Muscle layer of colon (tissue), 2 donors: ENCODE results near the gene PIBF1.
"Not testable (repeated sequence)": the region's sequence is repeated elsewhere in the genome, so short reads cannot be mapped to it uniquely, and the experiment has no call there.

Source experiments
- H3K27ac ChIP-seq: one replicate; pipeline ENCODE4 v1.7.0; 2013; ENCODE audit warnings: low read depth, mild to moderate bottlenecking, low read length, moderate library complexity
- H3K27me3 ChIP-seq, 2 donors: one replicate each; pipeline ENCODE4 v1.7.0; 2013; ENCODE audit warnings: low read length in 2 of 2, mild to moderate bottlenecking in 2 of 2; ENCODE audit not compliant: insufficient read depth in 2 of 2, control insufficient read depth in 1 of 2
- H3K36me3 ChIP-seq: one replicate; pipeline ENCODE4 v1.7.0; 2013; ENCODE audit warnings: mild to moderate bottlenecking, low read length; ENCODE audit not compliant: insufficient read depth
- H3K4me1 ChIP-seq: one replicate; pipeline ENCODE4 v1.7.0; 2013; ENCODE audit warnings: mild to moderate bottlenecking, low read length; ENCODE audit not compliant: insufficient read depth
- H3K4me3 ChIP-seq, 2 donors: one replicate each; pipeline ENCODE4 v1.7.0; 2013; ENCODE audit warnings: low read length in 2 of 2, low read depth in 1 of 2, mild to moderate bottlenecking in 1 of 2, moderate library complexity in 1 of 2
- H3K9ac ChIP-seq: one replicate; pipeline ENCODE4 v1.7.0; 2013; ENCODE audit warnings: low read length
- H3K9me3 ChIP-seq: one replicate; pipeline ENCODE4 v1.7.0; 2013; ENCODE audit warnings: mild to moderate bottlenecking, low read length
- donor health status: abdominal sarcoma.
- donor health status: Adenocarcinoma of cecum.

Gene PIBF1

DNA sequence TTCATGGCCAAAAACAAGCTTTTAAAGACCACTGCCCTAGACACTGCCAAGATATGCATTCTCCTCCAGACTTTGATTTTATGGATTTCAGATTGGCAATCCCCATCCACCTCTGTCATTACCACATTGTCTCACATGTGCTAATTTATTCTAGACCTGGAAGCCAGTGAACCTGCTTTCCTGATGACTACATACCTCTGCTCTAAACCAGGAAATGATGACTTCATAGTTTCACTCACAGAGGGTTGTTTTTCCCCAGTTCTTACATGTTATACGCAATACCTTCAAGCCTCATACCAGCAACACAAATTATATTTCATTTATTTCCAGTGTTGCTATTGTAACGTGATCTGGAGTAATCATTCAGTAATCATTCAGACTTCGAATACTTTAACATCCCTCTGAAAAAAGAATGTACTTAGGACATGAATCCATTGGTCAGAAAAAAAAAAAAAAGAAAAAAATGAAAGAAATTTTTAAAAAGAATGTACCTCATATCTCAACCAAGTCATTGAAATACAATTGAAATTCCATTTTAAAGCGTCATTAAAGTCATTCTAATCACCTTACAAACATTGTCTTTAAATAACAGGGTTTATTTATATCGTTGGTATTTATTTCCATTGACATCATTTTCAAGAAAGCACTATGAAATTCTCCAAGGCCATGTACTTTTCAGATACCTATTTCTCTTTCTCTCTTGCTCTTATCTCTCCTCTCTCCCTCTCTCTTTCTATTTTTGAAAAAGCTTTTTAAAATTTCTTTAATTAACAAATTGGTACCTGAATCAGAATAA lies 243.5 kb downstream of the PIBF1 start:
- Histone ChIP-seq H3K9me3 (no peaks in the 10 kb centered on the region), H3K27ac (no peak overlapping the region), H3K27me3 (no peaks in the 10 kb centered on the region), H3K36me3 (no peaks in the 10 kb centered on the region), H3K4me3 (no peak overlapping the region), H3K4me1 (no peaks in the 10 kb centered on the region), H3K9ac (no peak overlapping the region)

GRCh38 chr13:73034901-73035300 lies 253.0 kb downstream of the PIBF1 start:
- H3K27ac ChIP-seq: no peak overlapping the region

DNA sequence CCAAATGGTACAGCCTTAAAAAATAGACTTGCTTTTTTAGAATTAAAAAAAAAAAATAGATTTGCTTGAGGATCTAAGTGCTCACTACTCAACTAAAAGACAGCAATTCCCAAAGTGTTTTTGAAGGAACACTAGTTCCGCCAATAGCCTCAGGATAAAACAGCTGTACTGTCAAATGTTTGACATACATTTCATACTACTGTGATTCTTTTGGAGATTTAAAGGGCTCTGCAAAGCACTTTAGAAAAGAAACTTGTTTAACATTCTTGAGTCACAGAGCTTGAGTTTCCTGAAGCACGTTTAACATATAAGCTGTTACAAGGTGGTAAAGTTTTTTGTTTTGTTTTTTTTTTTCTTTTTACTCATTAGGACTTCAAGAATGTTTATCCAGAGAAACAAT lies 253.7 kb downstream of the PIBF1 start:
- Histone ChIP-seq H3K27me3 (no peaks in the 10 kb centered on the region), H3K9me3 (no peaks in the 10 kb centered on the region), H3K36me3 (no peaks in the 10 kb centered on the region), H3K4me1 (no peaks in the 10 kb centered on the region), H3K9ac (no peak overlapping the region), H3K4me3 (no peak overlapping the region), H3K27ac (no peak overlapping the region)

More at GRCh38 chr13:73034901-73035300, 253.0 kb downstream of the PIBF1 start:
- Histone ChIP-seq H3K4me1 (no peaks in the 10 kb centered on the region), H3K9ac (no peak overlapping the region), H3K36me3 (no peaks in the 10 kb centered on the region), H3K4me3 (no peak overlapping the region), H3K27me3 (no peaks in the 10 kb centered on the region), H3K9me3 (no peaks in the 10 kb centered on the region)

DNA sequence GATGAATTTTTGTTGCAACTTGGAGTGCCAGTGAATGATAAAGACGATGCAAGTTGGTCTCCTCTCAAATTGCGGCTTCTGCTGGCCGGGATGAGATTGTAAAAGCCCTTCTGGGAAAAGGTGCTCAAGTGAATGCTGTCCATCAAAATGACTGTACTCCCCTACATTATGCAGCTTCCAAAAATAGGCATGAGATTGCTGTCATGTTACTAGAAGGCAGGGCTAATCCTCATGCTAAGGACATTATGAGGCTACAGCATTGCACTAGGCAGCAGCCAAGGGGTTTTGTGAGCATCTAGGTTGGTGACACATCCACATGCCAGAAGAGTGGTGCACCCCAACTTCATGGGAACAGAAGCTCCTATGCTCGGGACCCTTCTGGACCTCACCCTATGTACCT lies 254.6 kb downstream of the PIBF1 start:
- Histone ChIP-seq H3K9me3 (no peaks in the 10 kb centered on the region), H3K9ac (no peak overlapping the region), H3K4me1 (no peaks in the 10 kb centered on the region), H3K36me3 (no peaks in the 10 kb centered on the region), H3K27me3 (no peaks in the 10 kb centered on the region), H3K4me3 (no peak overlapping the region), H3K27ac (no peak overlapping the region)

- Histone ChIP-seq H3K27me3 (no peaks in the 10 kb centered on the region), H3K9ac (no peak overlapping the region), H3K36me3 (no peaks in the 10 kb centered on the region), H3K4me3 (no peak overlapping the region), H3K27ac (no peak overlapping the region), H3K9me3 (no peaks in the 10 kb centered on the region), H3K4me1 (no peaks in the 10 kb centered on the region)
These were observed 256.1 kb downstream of the PIBF1 start for GRCh38 chr13:73038064-73038463.

GRCh38 chr13:73039201-73040108 lies 257.5 kb downstream of the PIBF1 start:
- H3K27me3 ChIP-seq: no peaks in the 10 kb centered on the region
- no peak overlapping the region for H3K27ac ChIP-seq
- H3K9ac ChIP-seq: no peak overlapping the region
- H3K36me3 ChIP-seq: no peaks in the 10 kb centered on the region
- no peaks in the 10 kb centered on the region for H3K4me1 ChIP-seq
- no peak overlapping the region for H3K4me3 ChIP-seq
- H3K9me3 ChIP-seq: no peaks in the 10 kb centered on the region

DNA sequence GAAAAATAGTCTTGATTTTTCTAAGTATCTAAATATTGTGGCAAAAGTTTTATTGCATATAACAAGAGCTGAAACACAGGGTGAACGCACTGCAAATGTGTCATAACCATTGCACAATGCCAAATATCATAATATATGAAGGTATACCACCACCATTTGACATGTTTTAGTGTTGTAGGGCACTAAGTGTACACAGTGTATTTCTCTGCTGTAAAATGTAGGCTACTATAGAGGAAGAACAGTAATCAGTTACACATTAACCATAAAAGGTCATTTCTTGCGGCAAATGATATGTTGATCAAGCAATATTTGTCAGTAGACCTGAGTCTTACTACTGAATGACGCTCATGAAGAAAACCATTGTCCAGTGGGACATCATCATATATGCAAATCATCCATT lies 258.6 kb downstream of the PIBF1 start:
- Histone ChIP-seq H3K9me3 (no peaks in the 10 kb centered on the region), H3K27me3 (no peaks in the 10 kb centered on the region), H3K27ac (no peak overlapping the region), H3K9ac (no peak overlapping the region), H3K36me3 (no peaks in the 10 kb centered on the region), H3K4me3 (no peak overlapping the region), H3K4me1 (no peaks in the 10 kb centered on the region)

DNA sequence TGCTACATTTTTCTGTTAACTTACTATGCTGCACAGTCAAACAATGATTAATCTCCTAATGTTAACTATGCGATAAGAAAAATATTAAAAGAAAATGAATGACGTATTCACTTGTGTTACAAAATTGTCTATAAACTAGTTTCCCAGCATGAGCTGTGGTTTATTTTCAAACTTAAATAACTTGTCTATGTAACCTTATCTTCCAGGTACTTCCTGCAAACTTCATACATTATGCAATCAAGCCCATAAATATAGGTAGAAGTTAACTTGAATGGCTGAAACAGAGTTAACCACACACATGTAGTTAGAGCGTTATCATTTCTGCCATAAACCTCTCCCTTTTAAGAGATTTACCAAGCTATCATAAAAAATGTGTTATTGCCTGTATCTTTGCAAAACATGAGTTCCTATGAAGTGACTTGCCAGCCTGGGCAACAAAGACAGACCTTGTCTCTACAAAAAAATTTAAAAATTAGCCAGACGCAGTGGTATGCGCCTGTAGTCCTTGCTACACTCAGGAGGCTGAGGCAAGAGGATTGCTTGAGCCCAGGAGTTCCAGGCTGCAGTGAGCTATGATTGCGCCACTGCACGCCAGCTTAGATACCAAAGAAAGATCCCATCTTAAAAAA lies 259.1 kb downstream of the PIBF1 start:
- Histone ChIP-seq H3K36me3 (no peaks in the 10 kb centered on the region), H3K27ac (no peak overlapping the region), H3K4me3 (no peak overlapping the region), H3K27me3 (no peaks in the 10 kb centered on the region), H3K4me1 (no peaks in the 10 kb centered on the region), H3K9ac (no peak overlapping the region), H3K9me3 (no peaks in the 10 kb centered on the region)

DNA sequence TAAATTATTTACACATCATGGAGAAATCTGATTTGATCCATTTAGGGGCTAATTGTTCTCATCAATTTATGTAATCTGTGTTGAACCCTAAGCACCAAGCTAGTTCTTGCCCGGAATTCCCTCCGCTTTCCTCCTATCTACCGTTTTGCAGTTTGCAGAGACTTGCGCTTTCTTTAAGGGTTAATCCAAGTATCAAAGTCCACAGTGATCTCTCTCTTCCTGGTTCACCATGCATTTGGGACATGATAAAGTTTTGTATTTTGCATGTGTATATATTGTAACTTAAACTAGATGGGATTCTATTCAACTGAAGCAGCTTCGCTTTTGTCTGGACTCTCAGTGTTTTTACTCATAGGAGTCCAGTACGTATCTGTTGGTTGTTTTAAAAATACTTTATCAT lies 263.1 kb downstream of the PIBF1 start:
- no peaks in the 10 kb centered on the region for H3K27me3 ChIP-seq
- H3K36me3 ChIP-seq: no peaks in the 10 kb centered on the region
- H3K9me3 ChIP-seq: no peaks in the 10 kb centered on the region
- H3K4me1 ChIP-seq: no peaks in the 10 kb centered on the region
- no peak overlapping the region for H3K27ac ChIP-seq
- no peak overlapping the region for H3K4me3 ChIP-seq
- H3K9ac ChIP-seq: no peak overlapping the region

GRCh38 chr13:73048615-73049014 lies 266.7 kb downstream of the PIBF1 start:
- not testable (repeated sequence) for H3K27me3 ChIP-seq, H3K4me3 ChIP-seq, H3K36me3 ChIP-seq, H3K27ac ChIP-seq, H3K9me3 ChIP-seq, H3K4me1 ChIP-seq, H3K9ac ChIP-seq

- no peaks in the 10 kb centered on the region for H3K36me3 ChIP-seq
- H3K9ac ChIP-seq: no peak overlapping the region
- H3K4me3 ChIP-seq: no peak overlapping the region
- H3K4me1 ChIP-seq: peaks cover 7% of the 10 kb centered on the region
- H3K27ac ChIP-seq: no peak overlapping the region
- H3K27me3 ChIP-seq: no peaks in the 10 kb centered on the region
- H3K9me3 ChIP-seq: no peaks in the 10 kb centered on the region
These were observed 272.8 kb downstream of the PIBF1 start for GRCh38 chr13:73054712-73055111.
